ENCODE measurements around the gene PER3. TPM values are rescaled to one million over a fixed set of nuclear protein-coding genes. Genes with fewer than 3 reads are reported as not detected.

The PER3 gene
- total and polyA plus RNA-seq, 2 of the 13 experiments (the other 11 are each of a cell fraction or from before 2014, with no cell fraction given): 3.0 to 6.0 TPM

DNA sequence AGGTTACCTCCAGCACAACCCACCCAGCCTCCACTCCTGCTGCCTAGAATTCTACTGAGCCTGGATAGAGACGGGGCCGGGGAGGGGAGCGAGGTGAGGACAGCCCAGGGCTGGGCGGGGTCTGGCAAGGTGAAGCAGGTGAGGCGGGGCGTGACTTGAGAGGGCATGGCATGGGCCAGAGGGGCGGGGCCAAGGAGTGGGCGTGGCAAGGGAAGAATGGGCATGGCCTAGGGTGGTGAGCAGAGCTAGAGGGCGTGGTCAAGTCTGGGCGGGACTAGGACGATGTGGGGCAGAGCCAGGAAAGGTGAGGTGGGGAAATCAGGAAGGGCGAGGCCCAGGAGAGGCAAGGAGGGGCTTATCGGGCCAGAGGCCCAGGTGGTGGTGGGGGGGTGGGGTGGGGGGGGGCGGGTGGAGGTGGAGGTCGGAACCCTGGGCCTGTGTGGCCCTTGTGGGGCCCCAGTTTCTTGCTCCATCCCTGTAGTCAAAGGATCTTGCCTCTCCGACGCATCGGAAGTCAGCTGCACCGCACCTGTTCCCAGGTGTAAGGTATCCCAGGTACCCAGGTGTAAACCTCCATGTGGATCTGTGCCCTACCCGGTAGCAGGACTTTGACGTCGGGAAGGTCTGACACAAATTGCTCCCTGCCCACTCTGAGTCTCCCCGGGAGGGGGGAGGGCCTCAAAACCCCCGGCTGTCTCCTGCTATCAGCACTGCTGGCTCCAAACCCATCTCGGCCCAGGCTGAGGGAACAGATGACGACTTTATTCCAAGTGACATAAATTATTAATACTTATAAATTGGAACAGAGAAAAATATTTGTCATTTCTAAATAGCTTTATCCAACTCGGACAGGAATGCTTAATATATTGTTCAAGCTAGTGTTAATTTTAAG is 101.7 kb downstream of the PER3 start:
- WGBS (ENCODE audit: low lambda C conversion rate): 36% methylated on average over 20 of the region's 27 CpGs
- ATAC-seq (no peak), FAIRE-seq (no peak), DNase-seq (ENCODE audit: low spot score) (no peak)
- Histone ChIP-seq H3K27me3 (ENCODE audit: control insufficient read depth in 1 of 2, insufficient read depth in 2 of 2, low read length in 2 of 2) (no peaks in the 10 kb centered on the region), H3K9ac (ENCODE audit: insufficient read depth, low read depth, low read length) (no peak overlapping the region), H3K79me2 (ENCODE audit: insufficient read depth, low read length) (no peaks in the 10 kb centered on the region), H3K9me3 (ENCODE audit: low read length) (no peaks in the 10 kb centered on the region), H3K4me1 (ENCODE audit: insufficient read depth, low read length) (no peaks in the 10 kb centered on the region), H2AFZ (ENCODE audit: low read length) (no peak overlapping the region), H3K4me2 (ENCODE audit: low read depth, low read length) (no peak overlapping the region), H4K20me1 (ENCODE audit: insufficient read depth, low read length) (no peaks in the 10 kb centered on the region), H3K4me3 (replicated peaks in 1 of 3; ENCODE audit: insufficient read depth in 1 of 3, low read depth in 2 of 3, low read length in 3 of 3) (no peak overlapping the region), H3K36me3 (replicated peaks in 1 of 2; ENCODE audit: control insufficient read depth in 1 of 2, insufficient read depth in 2 of 2, low read length in 2 of 2) (no peaks in the 10 kb centered on the region), H3K27ac (ENCODE audit: extremely low read length, insufficient read depth, low read length) (no peak overlapping the region)
- CTCF ChIA-PET (ENCODE audit: low intra/inter-chr PET ratio, low total read pairs): no interaction called here
- in situ Hi-C loops (cut with HindIII; ENCODE audit: extremely low pct_ligation_motif_present, low pct_unique_long_range_greater_than_20kb): no loop called here
- POLR2A ChIA-PET: no interaction called here
- TF ChIP-seq TARDBP (CRISPR knock-in tag; IDR thresholded peaks at IDR 0.05): no peak
- no peak for TF ChIP-seq ZNF546 (CRISPR knock-in tag; conservative IDR thresholded peaks at IDR 0.05)
- TF ChIP-seq PITX1 (CRISPR knock-in tag; IDR thresholded peaks at IDR 0.05): no peak
- TF ChIP-seq ZNF780A (CRISPR knock-in tag; IDR thresholded peaks at IDR 0.05): no peak
- no peak for TF ChIP-seq ZNF331 (CRISPR knock-in tag; IDR thresholded peaks at IDR 0.05)
- TF ChIP-seq, protein P1, sequence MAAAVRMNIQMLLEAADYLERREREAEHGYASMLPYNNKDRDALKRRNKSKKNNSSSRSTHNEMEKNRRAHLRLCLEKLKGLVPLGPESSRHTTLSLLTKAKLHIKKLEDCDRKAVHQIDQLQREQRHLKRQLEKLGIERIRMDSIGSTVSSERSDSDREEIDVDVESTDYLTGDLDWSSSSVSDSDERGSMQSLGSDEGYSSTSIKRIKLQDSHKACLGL (CRISPR knock-in tag; IDR thresholded peaks at IDR 0.05): no peak
- no peak for TF ChIP-seq TAF15 (IDR thresholded peaks at IDR 0.05; ENCODE audit: low read depth, low read length, poor library complexity, severe bottlenecking)
- TF ChIP-seq LBX2 (CRISPR knock-in tag; IDR thresholded peaks at IDR 0.05; ENCODE audit: borderline replicate concordance): no peak
- no peak for TF ChIP-seq GABPA (IDR thresholded peaks at IDR 0.05; ENCODE audit: low read depth, low read length)
- TF ChIP-seq GABPA (CRISPR knock-in tag; IDR thresholded peaks at IDR 0.05; ENCODE audit: low read depth): no peak
- no peak for TF ChIP-seq ZSCAN9 (CRISPR knock-in tag; IDR thresholded peaks at IDR 0.05; ENCODE audit: borderline replicate concordance)
- no peak for TF ChIP-seq ZNF562 (CRISPR knock-in tag; IDR thresholded peaks at IDR 0.05; ENCODE audit: borderline replicate concordance)
- no peak for TF ChIP-seq ASH2L (IDR thresholded peaks at IDR 0.05; ENCODE audit: insufficient read length, low read depth, low read length)
- TF ChIP-seq TBX3 (IDR thresholded peaks at IDR 0.05; ENCODE audit: borderline replicate concordance): no peak
- no peak for TF ChIP-seq SNAPC2 (CRISPR knock-in tag; IDR thresholded peaks at IDR 0.05)
- no peak for TF ChIP-seq ZNF614 (CRISPR knock-in tag; IDR thresholded peaks at IDR 0.05; ENCODE audit: borderline replicate concordance)
- no peak for TF ChIP-seq ZNF354B (CRISPR knock-in tag; IDR thresholded peaks at IDR 0.05)
- no TSS peak for BruUV-seq (replicated peaks)
- intact Hi-C loops (cut with micrococcal nuclease; ENCODE audit: unreplicated experiment): no loop called here
